ENCODE data around the gene PI4KA.
"Not testable (repeated sequence)": the region's sequence is repeated elsewhere in the genome, so short reads cannot be mapped to it uniquely, and the experiment has no call there.

The PI4KA gene

GRCh38 chr22:20752104-20752741 is 106.4 kb downstream of the PI4KA start:
- in situ Hi-C loops (cut with MboI; ENCODE audit: low sequenced_read_pairs), result no loop called here

GRCh38 chr22:20751185-20751851 is 107.3 kb downstream of the PI4KA start:
- in situ Hi-C loops (cut with MboI; ENCODE audit: low sequenced_read_pairs), result no loop called here

- in situ Hi-C loops (cut with MboI; ENCODE audit: low sequenced_read_pairs), result no loop called here
Measured at GRCh38 chr22:20750461-20751184, 108.0 kb downstream of the PI4KA start.

GRCh38 chr22:20749453-20749852 is 109.2 kb downstream of the PI4KA start:
- in situ Hi-C loops (cut with MboI; ENCODE audit: low sequenced_read_pairs), result no loop called here

- in situ Hi-C loops (cut with MboI; ENCODE audit: low sequenced_read_pairs), result no loop called here
Measured at GRCh38 chr22:20748731-20749428, 109.7 kb downstream of the PI4KA start.

GRCh38 chr22:20748082-20748481 is 110.5 kb downstream of the PI4KA start:
- in situ Hi-C loops (cut with MboI; ENCODE audit: low sequenced_read_pairs), result no loop called here

GRCh38 chr22:20747223-20747622 is 111.4 kb downstream of the PI4KA start:
- in situ Hi-C loops (cut with MboI; ENCODE audit: low sequenced_read_pairs), result no loop called here

GRCh38 chr22:20746431-20747189 is 112.0 kb downstream of the PI4KA start:
- in situ Hi-C loops (cut with MboI; ENCODE audit: low sequenced_read_pairs), result no loop called here

GRCh38 chr22:20745119-20745518 is 113.5 kb downstream of the PI4KA start:
- in situ Hi-C loops (cut with MboI; ENCODE audit: low sequenced_read_pairs), result no loop called here

- in situ Hi-C loops (cut with MboI; ENCODE audit: low sequenced_read_pairs), result no loop called here
Measured at GRCh38 chr22:20744456-20744855, 114.2 kb downstream of the PI4KA start.

GRCh38 chr22:20742764-20743163 is 115.8 kb downstream of the PI4KA start:
- in situ Hi-C loops (cut with MboI; ENCODE audit: low sequenced_read_pairs), result no loop called here

- in situ Hi-C loops (cut with MboI; ENCODE audit: low sequenced_read_pairs), result no loop called here
Measured at GRCh38 chr22:20741634-20742581, 116.7 kb downstream of the PI4KA start.

- in situ Hi-C loops (cut with MboI; ENCODE audit: low sequenced_read_pairs), result no loop called here
Measured at GRCh38 chr22:20741008-20741633, 117.5 kb downstream of the PI4KA start.

- in situ Hi-C loops (cut with MboI; ENCODE audit: low sequenced_read_pairs), result no loop called here
Measured at GRCh38 chr22:20740222-20740951, 118.2 kb downstream of the PI4KA start.

- in situ Hi-C loops (cut with MboI; ENCODE audit: low sequenced_read_pairs), result no loop called here
Measured at GRCh38 chr22:20738394-20739089, 120.1 kb downstream of the PI4KA start.

GRCh38 chr22:20736891-20737290 is 121.7 kb downstream of the PI4KA start:
- in situ Hi-C loops (cut with MboI; ENCODE audit: low sequenced_read_pairs), result not testable (repeated sequence)

- in situ Hi-C loops (cut with MboI; ENCODE audit: low sequenced_read_pairs), result not testable (repeated sequence)
Measured at GRCh38 chr22:20735356-20736162, 123.1 kb downstream of the PI4KA start.

Measured in HL-60/S4 treated with retinoic acid at 250 ng/mL for 4 days and 3 days (cell line).